ELF-1 (cell line): Measurements from ENCODE around the gene TAMM41.
"Not testable (repeated sequence)": the region's sequence is repeated elsewhere in the genome, so short reads cannot be mapped to it uniquely, and the experiment has no call there.

Source experiments
- DNase-seq: peaks from one replicate; pipeline ENCODE4 v3.0.0-alpha.2; 2016; ENCODE audit warnings: low read depth, low spot score

Gene TAMM41

DNA sequence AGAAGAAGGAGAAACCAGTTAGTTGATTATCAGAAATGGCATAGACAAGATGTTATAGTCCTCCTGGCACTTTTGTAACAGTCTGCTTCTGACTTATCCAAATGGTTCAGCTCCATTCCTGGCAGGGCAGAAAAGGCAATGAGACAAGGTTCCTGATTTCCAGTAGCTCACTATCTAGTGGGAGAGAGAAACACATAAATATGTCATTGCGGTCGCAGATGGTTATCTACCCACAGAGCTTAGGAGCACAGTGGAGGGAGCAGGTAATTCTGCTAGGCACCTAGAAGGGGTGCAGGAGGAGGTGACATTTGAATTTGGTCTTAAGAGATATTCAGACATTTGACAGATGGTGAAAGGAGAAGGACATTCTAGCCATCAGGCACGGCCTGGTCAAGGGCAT is 78.1 kb downstream of the TAMM41 start:
- no peak for DNase-seq

DNA sequence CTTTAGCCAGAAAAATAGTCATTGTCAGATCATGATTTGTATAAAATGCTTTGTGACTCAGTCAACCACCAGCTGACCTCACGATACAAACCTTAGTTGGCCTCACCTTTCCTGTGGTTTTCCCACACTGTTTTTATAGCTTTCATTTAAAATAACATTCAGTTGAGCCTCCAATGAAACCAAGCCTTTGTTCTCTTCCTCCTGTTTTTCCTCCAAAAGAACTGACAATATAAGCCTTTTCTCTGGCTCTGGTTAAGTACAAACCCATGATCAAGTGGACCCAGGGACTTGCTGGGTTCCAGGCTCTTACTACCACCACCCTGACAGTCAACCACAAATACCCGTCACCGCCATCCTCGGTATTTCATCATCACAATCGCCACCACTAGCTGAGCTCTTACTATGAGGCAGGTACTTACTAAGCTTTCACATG is 81.7 kb downstream of the TAMM41 start:
- no peak for DNase-seq

- DNase-seq, result no peak
Observed at GRCh38 chr3:11759996-11760395, 86.7 kb downstream of the TAMM41 start.

- peak; percentile 7 for DNase-seq
Observed at GRCh38 chr3:11757929-11758328, 88.8 kb downstream of the TAMM41 start.

DNA sequence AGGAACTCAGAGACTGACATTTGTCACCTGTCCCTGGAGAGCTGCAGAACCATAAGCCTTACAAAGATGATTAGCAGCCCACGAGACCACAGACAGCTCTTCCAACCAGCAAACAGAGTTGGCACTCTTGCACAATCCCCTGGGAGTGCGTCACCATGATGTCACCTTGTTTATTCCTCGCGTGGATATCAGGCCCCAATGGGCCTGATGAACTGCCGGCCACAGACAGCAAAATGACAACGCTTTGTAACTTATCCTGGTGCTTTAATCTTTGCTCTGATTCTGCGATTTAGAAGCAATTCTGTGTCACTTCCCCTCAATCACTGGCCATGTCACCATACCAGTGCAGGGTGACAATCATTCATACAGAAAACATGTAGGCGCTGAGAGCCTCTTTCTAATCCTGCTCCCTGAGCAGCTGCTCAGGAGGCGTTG is 89.2 kb downstream of the TAMM41 start:
- peak; percentile 7 for DNase-seq

- DNase-seq, result peak; percentile 38
Observed at GRCh38 chr3:11755276-11755675, 91.4 kb downstream of the TAMM41 start.

- not testable (repeated sequence) for DNase-seq
Observed at GRCh38 chr3:11752254-11752653, 94.4 kb downstream of the TAMM41 start.

DNA sequence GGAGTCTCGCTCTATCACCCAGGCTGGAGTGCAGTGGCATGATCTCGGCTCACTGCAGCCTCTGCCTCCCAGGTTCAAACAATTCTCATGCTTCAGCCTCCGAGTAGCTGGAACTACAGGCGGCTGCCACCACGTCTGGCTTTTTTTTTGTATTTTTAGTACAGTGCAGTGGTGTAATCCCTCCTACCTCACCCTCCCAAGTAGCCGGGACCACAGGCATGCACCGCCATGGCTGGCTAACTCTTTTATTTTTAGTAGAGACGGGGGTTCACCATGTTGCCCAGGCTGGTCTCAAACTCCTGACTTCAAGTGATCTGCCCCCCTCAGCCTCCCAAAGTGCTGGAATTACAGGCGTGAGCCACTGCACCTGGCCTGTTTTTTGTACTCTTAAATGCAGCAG is 98.4 kb downstream of the TAMM41 start:
- not testable (repeated sequence) for DNase-seq
